Stimulated activated naive CD8-positive, alpha-beta T cell treated with anti-CD3 and anti-CD28 coated beads, Interleukin-15, Interleukin-2, amounts not matched to agents 100 U/mL and 50 U/mL, for 24 hours (primary cell): ENCODE measurements around the gene WNT5A.
"Not testable (repeated sequence)": the region's sequence is repeated elsewhere in the genome, so short reads cannot be mapped to it uniquely, and the experiment has no call there.

Experiments
- ATAC-seq: fragments of 150-1000 bp; cut with Tn5 transposase; one replicate; pipeline ENCODE4 v1.10.0; 2021
- DNase-seq: peaks from one replicate; pipeline ENCODE4 v3.0.0; 2021

The WNT5A gene

GRCh38 chr3:55505776-55506175 lies 18.7 kb upstream of the WNT5A start:
- ATAC-seq (no peak), DNase-seq (no peak)

GRCh38 chr3:55505102-55505501 lies 18.0 kb upstream of the WNT5A start:
- not testable (repeated sequence) for DNase-seq, ATAC-seq

GRCh38 chr3:55501905-55502304 lies 14.8 kb upstream of the WNT5A start:
- DNase-seq (no peak), ATAC-seq (no peak)

- no peak for DNase-seq
- ATAC-seq, result no peak
These were observed 13.6 kb upstream of the WNT5A start for GRCh38 chr3:55500555-55501330.

- ATAC-seq, result no peak
- no peak for DNase-seq
These were observed 11.4 kb upstream of the WNT5A start for GRCh38 chr3:55498520-55498919.

GRCh38 chr3:55497250-55497649 lies 10.1 kb upstream of the WNT5A start:
- no peak for DNase-seq

GRCh38 chr3:55494976-55495375 lies 7.9 kb upstream of the WNT5A start:
- DNase-seq, result no peak
- no peak for ATAC-seq

More at GRCh38 chr3:55497250-55497649, 10.1 kb upstream of the WNT5A start:
- ATAC-seq, result no peak

GRCh38 chr3:55492976-55493375 lies 5.9 kb upstream of the WNT5A start:
- ATAC-seq (no peak), DNase-seq (no peak)

- DNase-seq (no peak), ATAC-seq (no peak)
These were observed 4.2 kb upstream of the WNT5A start for GRCh38 chr3:55491296-55491816.

GRCh38 chr3:55490276-55490913 lies 3.3 kb upstream of the WNT5A start:
- no peak for ATAC-seq
- no peak for DNase-seq

- ATAC-seq (no peak), DNase-seq (no peak)
These were observed 2.7 kb upstream of the WNT5A start for GRCh38 chr3:55489798-55490132.

GRCh38 chr3:55488398-55489055 lies 1.4 kb upstream of the WNT5A start:
- ATAC-seq, result no peak

GRCh38 chr3:55487381-55488241 lies 505 bp upstream of the WNT5A start:
- DNase-seq, result peak; percentile 3
- ATAC-seq, result no peak

More at GRCh38 chr3:55488398-55489055, 1.4 kb upstream of the WNT5A start:
- peak; percentile 27 for DNase-seq

- ATAC-seq, result no peak
- peak; percentile 4 for DNase-seq
These were observed 827 bp downstream of the WNT5A start for GRCh38 chr3:55486101-55486856.

- ATAC-seq, result peak; percentile 47
- peak; percentile 64 for DNase-seq
These were observed 2.0 kb downstream of the WNT5A start for GRCh38 chr3:55484801-55485791.

- ATAC-seq (no peak), DNase-seq (no peak)
These were observed 2.9 kb downstream of the WNT5A start for GRCh38 chr3:55484191-55484689.

- DNase-seq, result no peak
- no peak for ATAC-seq
These were observed 3.7 kb downstream of the WNT5A start for GRCh38 chr3:55483196-55484095.

- DNase-seq (no peak), ATAC-seq (no peak)
These were observed 4.5 kb downstream of the WNT5A start for GRCh38 chr3:55482496-55483195.
